Ectodermal cell (in vitro differentiated cells): ENCODE data around the gene CHMP3.

Experiments used
- H3K27ac ChIP-seq: 2 replicates; pipeline ENCODE4 v1.7.0; 2013; ENCODE audit warnings: mild to moderate bottlenecking, low read depth, low read length; ENCODE audit not compliant: insufficient read depth, poor library complexity, severe bottlenecking
- H3K27me3 ChIP-seq: 2 replicates; pipeline ENCODE4 v1.7.0; 2013; ENCODE audit warnings: mild to moderate bottlenecking, low read length; ENCODE audit not compliant: insufficient read depth, control insufficient read depth, poor library complexity, severe bottlenecking
- H3K36me3 ChIP-seq: one replicate; pipeline ENCODE4 v1.7.0; 2013; ENCODE audit warnings: low read length; ENCODE audit not compliant: control insufficient read depth, insufficient read depth
- H3K4me1 ChIP-seq: one replicate; pipeline ENCODE4 v1.7.0; 2013; ENCODE audit warnings: low read length; ENCODE audit not compliant: control insufficient read depth, insufficient read depth
- H3K4me3 ChIP-seq: 2 replicates; pipeline ENCODE4 v1.7.0; 2013; ENCODE audit warnings: low read depth, low read length, control low read depth; ENCODE audit not compliant: insufficient read depth
- H3K9me3 ChIP-seq: 2 replicates; pipeline ENCODE4 v1.7.0; 2013; ENCODE audit warnings: mild to moderate bottlenecking, low read length, moderate library complexity; ENCODE audit not compliant: control insufficient read depth
- WGBS, 2 experiments: methylation state at CpG; one replicate each; pipeline ENCODE4 v1.1.7; 2013; ENCODE audit warnings: missing lambda C conversion rate in 2 of 2; 5-methylcytosine and 5-hydroxymethylcytosine counted together

The CHMP3 gene

GRCh38 chr2:86541334-86541733 lies 21.9 kb downstream of the CHMP3 start:
- H3K27ac ChIP-seq: no peak overlapping the region
- H3K36me3 ChIP-seq: no peaks in the 10 kb centered on the region
- H3K4me1 ChIP-seq: no peaks in the 10 kb centered on the region
- H3K4me3 ChIP-seq: no peak overlapping the region
- H3K9me3 ChIP-seq: peaks cover 3% of the 10 kb centered on the region
- H3K27me3 ChIP-seq: no peaks in the 10 kb centered on the region
- WGBS, 2 experiments: 83 to 93% methylated on average over 1 to 2 of the region's 2 CpGs

GRCh38 chr2:86533589-86533988 lies 29.7 kb downstream of the CHMP3 start:
- H3K4me3 ChIP-seq: no peak overlapping the region
- WGBS, 2 experiments: 87 to 95% methylated on average over 3 of the region's 3 CpGs
- no peak overlapping the region for H3K27ac ChIP-seq
- no peaks in the 10 kb centered on the region for H3K9me3 ChIP-seq
- H3K36me3 ChIP-seq: no peaks in the 10 kb centered on the region
- H3K4me1 ChIP-seq: no peaks in the 10 kb centered on the region
- no peaks in the 10 kb centered on the region for H3K27me3 ChIP-seq

GRCh38 chr2:86525421-86526340 lies 37.6 kb downstream of the CHMP3 start:
- Histone ChIP-seq H3K27me3 (no peaks in the 10 kb centered on the region), H3K36me3 (no peaks in the 10 kb centered on the region), H3K9me3 (no peaks in the 10 kb centered on the region), H3K4me1 (no peaks in the 10 kb centered on the region), H3K27ac (no peak overlapping the region), H3K4me3 (no peak overlapping the region)
- 86 to 94% methylated on average over 11 of the region's 11 CpGs for WGBS, 2 experiments

- H3K9me3 ChIP-seq: no peaks in the 10 kb centered on the region
- 100% methylated on average over 1 to 3 of the region's 4 CpGs for WGBS, 2 experiments
- H3K36me3 ChIP-seq: no peaks in the 10 kb centered on the region
Measured at GRCh38 chr2:86523491-86523890, 39.8 kb downstream of the CHMP3 start.

GRCh38 chr2:86522711-86523110 lies 40.5 kb downstream of the CHMP3 start:
- WGBS, 2 experiments: 91 to 93% methylated on average over 2 of the region's 2 CpGs
- Histone ChIP-seq H3K36me3 (no peaks in the 10 kb centered on the region), H3K9me3 (no peaks in the 10 kb centered on the region), H3K27ac (no peak overlapping the region), H3K4me3 (no peak overlapping the region), H3K27me3 (no peaks in the 10 kb centered on the region), H3K4me1 (no peaks in the 10 kb centered on the region)

More at GRCh38 chr2:86523491-86523890, 39.8 kb downstream of the CHMP3 start:
- Histone ChIP-seq H3K4me1 (no peaks in the 10 kb centered on the region), H3K27me3 (no peaks in the 10 kb centered on the region), H3K4me3 (no peak overlapping the region), H3K27ac (no peak overlapping the region)

GRCh38 chr2:86521922-86522321 lies 41.3 kb downstream of the CHMP3 start:
- Histone ChIP-seq H3K36me3 (no peaks in the 10 kb centered on the region), H3K27ac (no peak overlapping the region), H3K27me3 (no peaks in the 10 kb centered on the region), H3K4me3 (no peak overlapping the region), H3K9me3 (no peaks in the 10 kb centered on the region), H3K4me1 (no peaks in the 10 kb centered on the region)
- 100% methylated on average over 1 of the region's 1 CpG; no CpG with 5 or more reads in 1 of the 2 experiments for WGBS, 2 experiments

GRCh38 chr2:86520153-86520552 lies 43.1 kb downstream of the CHMP3 start:
- no peak overlapping the region for H3K27ac ChIP-seq
- H3K36me3 ChIP-seq: no peaks in the 10 kb centered on the region
- H3K27me3 ChIP-seq: no peaks in the 10 kb centered on the region
- WGBS, 2 experiments: 83 to 100% methylated on average over 1 of the region's 1 CpG
- H3K4me1 ChIP-seq: no peaks in the 10 kb centered on the region
- H3K9me3 ChIP-seq: no peaks in the 10 kb centered on the region
- H3K4me3 ChIP-seq: no peak overlapping the region

GRCh38 chr2:86519349-86519748 lies 43.9 kb downstream of the CHMP3 start:
- Histone ChIP-seq H3K4me1 (no peaks in the 10 kb centered on the region), H3K9me3 (no peaks in the 10 kb centered on the region), H3K27me3 (no peaks in the 10 kb centered on the region), H3K27ac (no peak overlapping the region), H3K4me3 (no peak overlapping the region), H3K36me3 (no peaks in the 10 kb centered on the region)
- 86 to 95% methylated on average over 1 of the region's 1 CpG for WGBS, 2 experiments

GRCh38 chr2:86518481-86518880 lies 44.8 kb downstream of the CHMP3 start:
- Histone ChIP-seq H3K27ac (no peak overlapping the region), H3K36me3 (no peaks in the 10 kb centered on the region), H3K4me3 (no peak overlapping the region), H3K4me1 (no peaks in the 10 kb centered on the region), H3K9me3 (no peaks in the 10 kb centered on the region), H3K27me3 (no peaks in the 10 kb centered on the region)
- WGBS, 2 experiments: 91 to 93% methylated on average over 3 of the region's 3 CpGs

- H3K27ac ChIP-seq: no peak overlapping the region
- no peaks in the 10 kb centered on the region for H3K9me3 ChIP-seq
- WGBS, 2 experiments: 92 to 96% methylated on average over 3 to 4 of the region's 5 CpGs
- H3K4me1 ChIP-seq: no peaks in the 10 kb centered on the region
- no peak overlapping the region for H3K4me3 ChIP-seq
- H3K36me3 ChIP-seq: no peaks in the 10 kb centered on the region
- no peaks in the 10 kb centered on the region for H3K27me3 ChIP-seq
Measured at GRCh38 chr2:86513948-86514660, 49.1 kb downstream of the CHMP3 start.
